Dedifferentiated amniotic fluid mesenchymal stem cell (primary cell): ENCODE measurements around the gene SUPT4H1.

Experiments
- DNase-seq: peaks from one replicate; pipeline ENCODE4 v3.0.0-alpha.2; 2016; ENCODE audit errors: extremely low spot score

The SUPT4H1 gene

GRCh38 chr17:58329810-58330537 lies 22.0 kb downstream of the SUPT4H1 start:
- no peak for DNase-seq

GRCh38 chr17:58329035-58329809 lies 22.8 kb downstream of the SUPT4H1 start:
- no peak for DNase-seq

- DNase-seq = no peak
These were observed 23.6 kb downstream of the SUPT4H1 start, which contains the start of gene TSPOAP1 for GRCh38 chr17:58328195-58329034. TSPOAP1 (minus strand) TSS chr17:58328795; CDS start chr17:58327920, 875 bp downstream.

GRCh38 chr17:58327363-58328194 lies 24.4 kb downstream of the SUPT4H1 start:
- DNase-seq = no peak

- DNase-seq = no peak
These were observed 25.2 kb downstream of the SUPT4H1 start for GRCh38 chr17:58326609-58327362.

- no peak for DNase-seq
These were observed 26.0 kb downstream of the SUPT4H1 start for GRCh38 chr17:58325976-58326468.

- no peak for DNase-seq
These were observed 26.7 kb downstream of the SUPT4H1 start for GRCh38 chr17:58325289-58325726.

- no peak for DNase-seq
These were observed 27.4 kb downstream of the SUPT4H1 start for GRCh38 chr17:58324409-58325288.

GRCh38 chr17:58324056-58324408 lies 28.0 kb downstream of the SUPT4H1 start:
- DNase-seq = no peak

- DNase-seq = no peak
These were observed 28.5 kb downstream of the SUPT4H1 start for GRCh38 chr17:58323366-58324055.

GRCh38 chr17:58322581-58323185 lies 29.3 kb downstream of the SUPT4H1 start:
- DNase-seq = no peak

GRCh38 chr17:58321571-58322525 lies 30.2 kb downstream of the SUPT4H1 start:
- no peak for DNase-seq

- no peak for DNase-seq
These were observed 31.3 kb downstream of the SUPT4H1 start for GRCh38 chr17:58320570-58321323.

- no peak for DNase-seq
These were observed 31.8 kb downstream of the SUPT4H1 start for GRCh38 chr17:58320163-58320558.

- DNase-seq = no peak
These were observed 32.5 kb downstream of the SUPT4H1 start for GRCh38 chr17:58319173-58320162.
